Colonic mucosa (tissue), 4 donors: ENCODE results near the gene ALDH1A3. TPM values are rescaled to one million over a fixed set of nuclear protein-coding genes. Genes with fewer than 3 reads are reported as not detected.

Experiments
- DNase-seq: peaks from one replicate; pipeline ENCODE4 v3.0.0-alpha.2; 2020
- H3K27ac ChIP-seq: fragments of 200-600 bp; one replicate; pipeline ENCODE4 v1.8.0; 2021
- H3K27me3 ChIP-seq: fragments of 200-600 bp; one replicate; pipeline ENCODE4 v1.8.0; 2021
- H3K36me3 ChIP-seq: fragments of 200-600 bp; one replicate; pipeline ENCODE4 v1.8.0; 2021
- H3K4me1 ChIP-seq: fragments of 200-600 bp; one replicate; pipeline ENCODE4 v1.8.0; 2021; ENCODE audit warnings: mild to moderate bottlenecking
- H3K4me3 ChIP-seq: fragments of 200-600 bp; one replicate; pipeline ENCODE4 v1.8.0; 2021
- H3K9ac ChIP-seq, 2 donors: one replicate each; pipeline ENCODE4 v1.7.0; 2013; ENCODE audit warnings: control low read depth in 2 of 2, low read depth in 2 of 2, low read length in 2 of 2
- H3K9me3 ChIP-seq: fragments of 200-600 bp; one replicate; pipeline ENCODE4 v1.8.0; 2021
- CTCF ChIP-seq: fragments of 200-600 bp; IDR thresholded peaks from one replicate; pipeline ENCODE4 v1.8.0; 2022; ENCODE audit warnings: antibody characterized with exemption, mild to moderate bottlenecking
- intact Hi-C: fragments of 100-400 bp; cut with DNase I; formaldehyde crosslinking; loops from one replicate; pipeline ENCODE4 v1.14.1; 2022
- total RNA-seq, 2 donors: library from RNA; stranded (reverse); fragmentation: NEBNext Ultra II Directional in 1 of 2; extraction: Animal tissue kit (Norgen Biotek cat#: 25700) in 1 of 2; gene quantifications; one replicate each; pipeline ENCODE4 v1.2.1, GENCODE V29; 2021
- donor health status: healthy.
- donor health status: DM: no; HTN: no; CAD: no.
- donor health status: DM: no; HTN: no; CAD: no.

ALDH1A3 gene
- total RNA-seq, 2 donors from 2014 or later: 3.8 to 7.4 TPM

- no peak for TF ChIP-seq CTCF
- H3K36me3 ChIP-seq: no peaks in the 10 kb centered on the region
- intact Hi-C loops: no loop called here
Observed at GRCh38 chr15:100909565-100909964, 29.9 kb downstream of the ALDH1A3 start.

GRCh38 chr15:100909989-100910955, 30.6 kb downstream of the ALDH1A3 start:
- Histone ChIP-seq H3K27me3 (no peaks in the 10 kb centered on the region), H3K36me3 (no peaks in the 10 kb centered on the region), H3K27ac (no peak overlapping the region), H3K9me3 (no peaks in the 10 kb centered on the region), H3K4me3 (no peak overlapping the region), H3K9ac (peak overlapping the region in 1 of 2 donors; percentile 1), H3K4me1 (no peaks in the 10 kb centered on the region)
- intact Hi-C loops: loop anchor here (10.0 kb wide), 1 partner anchor 355 kb away; no protein-coding TSS in a partner anchor
- DNase-seq: no peak
- no peak for TF ChIP-seq CTCF

More at GRCh38 chr15:100909565-100909964, 29.9 kb downstream of the ALDH1A3 start:
- H3K9me3 ChIP-seq: no peaks in the 10 kb centered on the region
- no peak overlapping the region for H3K9ac ChIP-seq
- no peaks in the 10 kb centered on the region for H3K4me1 ChIP-seq
- H3K4me3 ChIP-seq: no peak overlapping the region
- no peak for DNase-seq
- no peaks in the 10 kb centered on the region for H3K27me3 ChIP-seq
- H3K27ac ChIP-seq: no peak overlapping the region

GRCh38 chr15:100911086-100911485, 31.5 kb downstream of the ALDH1A3 start:
- Histone ChIP-seq H3K4me1 (no peaks in the 10 kb centered on the region), H3K9me3 (no peaks in the 10 kb centered on the region), H3K27me3 (no peaks in the 10 kb centered on the region), H3K9ac (no peak overlapping the region), H3K36me3 (no peaks in the 10 kb centered on the region), H3K27ac (no peak overlapping the region), H3K4me3 (no peak overlapping the region)
- no peak for DNase-seq
- TF ChIP-seq CTCF: no peak
- intact Hi-C loops: loop anchor here (10.0 kb wide), 1 partner anchor 354 kb away; no protein-coding TSS in a partner anchor

DNA sequence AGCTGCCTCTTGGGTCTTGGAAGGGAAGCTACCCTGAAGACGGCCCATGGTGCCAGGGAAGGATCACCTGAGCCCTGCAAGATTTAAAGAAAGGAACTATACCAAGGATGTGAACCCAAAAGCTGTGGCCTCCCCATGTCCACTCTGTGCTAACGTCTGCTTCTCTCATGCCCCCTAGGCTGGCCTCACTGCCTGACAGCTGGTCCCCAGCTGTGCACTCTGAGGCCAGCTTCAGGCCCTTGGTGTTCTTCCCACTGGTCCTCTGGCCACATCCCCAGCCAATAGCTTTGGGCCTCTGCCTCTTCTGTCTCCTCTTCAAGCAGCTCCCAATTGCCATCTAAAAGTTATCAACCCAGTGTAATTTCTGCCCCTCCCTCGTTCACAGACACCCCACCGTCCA, 34.3 kb downstream of the ALDH1A3 start:
- Histone ChIP-seq H3K36me3 (no peaks in the 10 kb centered on the region), H3K27me3 (no peaks in the 10 kb centered on the region), H3K9me3 (no peaks in the 10 kb centered on the region), H3K4me3 (no peak overlapping the region), H3K9ac (no peak overlapping the region), H3K4me1 (peaks cover 5% of the 10 kb centered on the region), H3K27ac (no peak overlapping the region)
- no peak for TF ChIP-seq CTCF
- DNase-seq: no peak
- intact Hi-C loops: loop anchor here (10.0 kb wide), 1 partner anchor 351 kb away; no protein-coding TSS in a partner anchor

- Histone ChIP-seq H3K9ac (no peak overlapping the region), H3K27ac (no peak overlapping the region), H3K9me3 (no peaks in the 10 kb centered on the region), H3K27me3 (no peaks in the 10 kb centered on the region), H3K4me1 (peaks cover 5% of the 10 kb centered on the region), H3K4me3 (no peak overlapping the region), H3K36me3 (no peaks in the 10 kb centered on the region)
- intact Hi-C loops: loop anchor here (10.0 kb wide), 1 partner anchor 350 kb away; no protein-coding TSS in a partner anchor
- TF ChIP-seq CTCF: no peak
- no peak for DNase-seq
Observed at GRCh38 chr15:100914876-100915275, 35.2 kb downstream of the ALDH1A3 start.
